Thyroid gland (tissue), 4 donors: Measurements from ENCODE around the gene NOL11.

Source experiments
- POLR2A ChIP-seq, 2 donors: fragments of 450-650 bp; IDR thresholded peaks; one replicate each; pipeline ENCODE4 v1.6.1; 2017; ENCODE audit warnings: antibody characterized with exemption in 2 of 2, mild to moderate bottlenecking in 2 of 2, moderate library complexity in 1 of 2
- TF ChIP-seq, protein P1 (sequence below), 6 experiments: fragments of 200-600 bp in 3 of 6; fragments of 450-650 bp in 3 of 6; sonication (generic) in 3 of 6; IDR thresholded peaks; one replicate each; pipeline ENCODE4 v1.5.1; 2016 to 2019; ENCODE audit warnings: antibody characterized with exemption in 6 of 6, mild to moderate bottlenecking in 2 of 6, inconsistent platforms in 1 of 6, moderate library complexity in 1 of 6

DNA sequence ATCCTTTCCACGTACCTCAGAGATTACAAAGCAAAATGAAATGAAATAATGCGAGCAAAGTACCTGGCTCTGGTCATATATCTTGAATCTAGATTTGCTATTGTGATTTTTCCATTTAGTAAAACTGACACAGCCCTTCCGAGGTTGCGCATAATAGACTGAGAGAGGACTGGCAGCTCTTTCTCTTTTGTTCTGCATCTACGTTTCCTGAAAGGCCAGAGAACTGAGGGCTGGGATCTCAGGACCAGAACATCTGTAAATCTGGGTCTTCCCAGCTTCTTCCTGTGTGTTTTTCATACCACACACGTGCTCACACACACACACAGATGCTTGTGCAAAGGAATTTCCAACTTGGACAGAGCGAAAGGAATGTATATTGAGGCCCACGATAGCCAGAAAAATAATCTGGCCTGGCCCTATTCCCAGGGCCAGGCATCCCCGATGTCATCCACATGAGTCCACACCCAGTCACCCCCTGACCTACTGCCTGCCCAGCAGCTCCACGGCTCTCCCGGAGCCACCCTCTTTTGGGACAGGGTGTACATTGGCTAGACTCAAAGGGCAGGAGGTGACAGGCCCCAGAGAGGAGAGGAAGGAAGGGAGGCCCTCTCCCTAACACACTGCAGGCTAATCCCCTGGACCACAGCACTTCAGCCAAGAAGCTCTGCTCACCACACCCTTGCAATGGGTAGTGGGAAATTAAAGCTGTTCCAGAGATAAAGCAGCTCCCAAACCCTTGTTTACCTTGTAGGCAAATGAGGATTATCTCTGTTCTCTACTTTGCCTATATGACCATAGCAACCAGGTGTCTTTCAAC is 41.8 kb downstream of the NOL11 start:
- TF ChIP-seq POLR2A (IDR thresholded peaks at IDR 0.05): no peak
- TF ChIP-seq, protein P1, sequence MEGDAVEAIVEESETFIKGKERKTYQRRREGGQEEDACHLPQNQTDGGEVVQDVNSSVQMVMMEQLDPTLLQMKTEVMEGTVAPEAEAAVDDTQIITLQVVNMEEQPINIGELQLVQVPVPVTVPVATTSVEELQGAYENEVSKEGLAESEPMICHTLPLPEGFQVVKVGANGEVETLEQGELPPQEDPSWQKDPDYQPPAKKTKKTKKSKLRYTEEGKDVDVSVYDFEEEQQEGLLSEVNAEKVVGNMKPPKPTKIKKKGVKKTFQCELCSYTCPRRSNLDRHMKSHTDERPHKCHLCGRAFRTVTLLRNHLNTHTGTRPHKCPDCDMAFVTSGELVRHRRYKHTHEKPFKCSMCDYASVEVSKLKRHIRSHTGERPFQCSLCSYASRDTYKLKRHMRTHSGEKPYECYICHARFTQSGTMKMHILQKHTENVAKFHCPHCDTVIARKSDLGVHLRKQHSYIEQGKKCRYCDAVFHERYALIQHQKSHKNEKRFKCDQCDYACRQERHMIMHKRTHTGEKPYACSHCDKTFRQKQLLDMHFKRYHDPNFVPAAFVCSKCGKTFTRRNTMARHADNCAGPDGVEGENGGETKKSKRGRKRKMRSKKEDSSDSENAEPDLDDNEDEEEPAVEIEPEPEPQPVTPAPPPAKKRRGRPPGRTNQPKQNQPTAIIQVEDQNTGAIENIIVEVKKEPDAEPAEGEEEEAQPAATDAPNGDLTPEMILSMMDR (IDR thresholded peaks at IDR 0.05): no peak
